WTC11 (cell line): ENCODE results near the gene SELENOW. TPM values are rescaled to one million over a fixed set of nuclear protein-coding genes. Genes with fewer than 3 reads are reported as not detected.

Experiments used
- ATAC-seq: fragments of 200-7000 bp; cut with Tn5 transposase; 2 replicates; pipeline ENCODE4 v1.10.0; 2021; ENCODE audit warnings: mild to moderate bottlenecking, moderate library complexity
- CTCF ChIA-PET: fragments of 300-600 bp; sonication (Branson Sonifier 250); formaldehyde crosslinking; loops from one replicate; lab custom pipeline; 2021; ENCODE audit warnings: antibody characterized with exemption; lab: Charles Lee
- POLR2A ChIA-PET: fragments of 350-600 bp; sonication (Branson Sonifier 250); formaldehyde crosslinking; loops from one replicate; lab custom pipeline; 2021; ENCODE audit warnings: antibody characterized with exemption; lab: Charles Lee
- DNase-seq: peaks from one replicate; pipeline ENCODE4 v3.0.0; 2021; ENCODE audit warnings: low spot score
- H3K27ac Mint-ChIP-seq: 2 replicates; pipeline ENCODE4 v1.8.0; 2021; ENCODE audit warnings: mixed read lengths
- H3K27me3 Mint-ChIP-seq: 2 replicates; pipeline ENCODE4 v1.8.0; 2021; ENCODE audit warnings: low read depth, mild to moderate bottlenecking, moderate library complexity, mixed read lengths
- H3K36me3 Mint-ChIP-seq: 2 replicates; pipeline ENCODE4 v1.8.0; 2021; ENCODE audit warnings: mixed read lengths
- H3K4me1 Mint-ChIP-seq: 2 replicates; pipeline ENCODE4 v1.8.0; 2022; ENCODE audit warnings: mixed read lengths
- H3K4me3 Mint-ChIP-seq: 2 replicates; pipeline ENCODE4 v1.8.0; 2021; ENCODE audit warnings: mild to moderate bottlenecking, moderate library complexity, mixed read lengths
- H3K9me3 Mint-ChIP-seq: 2 replicates; pipeline ENCODE4 v1.8.0; 2021; ENCODE audit warnings: mixed read lengths
- ARID4B ChIP-seq: sonication (generic); formaldehyde crosslinking; IDR thresholded peaks from 2 replicates; pipeline ENCODE4 v1.8.0; 2023; ENCODE audit warnings: missing genetic modification reagents, mild to moderate bottlenecking, borderline replicate concordance
- ATF6 ChIP-seq: sonication (generic); formaldehyde crosslinking; IDR thresholded peaks from 2 replicates; pipeline ENCODE4 v1.8.1; 2023; ENCODE audit warnings: mild to moderate bottlenecking, missing genetic modification reagents
- CREB1 ChIP-seq: sonication (generic); formaldehyde crosslinking; IDR thresholded peaks from 2 replicates; pipeline ENCODE4 v1.8.0; 2023; ENCODE audit warnings: mild to moderate bottlenecking, missing genetic modification reagents
- CREM ChIP-seq: sonication (generic); formaldehyde crosslinking; IDR thresholded peaks from 2 replicates; pipeline ENCODE4 v1.8.1; 2022; ENCODE audit warnings: mild to moderate bottlenecking, missing genetic modification reagents, moderate library complexity
- CTCF ChIP-seq: fragments of 200-600 bp; IDR thresholded peaks from 2 replicates; pipeline ENCODE4 v1.8.0; 2022; ENCODE audit warnings: antibody characterized with exemption
- E2F4 ChIP-seq: sonication (generic); formaldehyde crosslinking; IDR thresholded peaks from 2 replicates; pipeline ENCODE4 v1.8.1; 2022; ENCODE audit warnings: low read depth, mild to moderate bottlenecking, moderate library complexity, missing genetic modification reagents, borderline replicate concordance
- EMX1 ChIP-seq: fragments of 250-450 bp; sonication (Bioruptor Pico); IDR thresholded peaks from 2 replicates; pipeline ENCODE4 v1.8.0; 2021; ENCODE audit warnings: mild to moderate bottlenecking
- ERG ChIP-seq: fragments of 250-450 bp; sonication (Bioruptor Pico); IDR thresholded peaks from 2 replicates; pipeline ENCODE4 v1.8.0; 2021; ENCODE audit warnings: mild to moderate bottlenecking
- ETV6 ChIP-seq: sonication (generic); formaldehyde crosslinking; IDR thresholded peaks from 2 replicates; pipeline ENCODE4 v1.8.1; 2022; ENCODE audit warnings: mild to moderate bottlenecking, missing genetic modification reagents
- FOXP1 ChIP-seq: sonication (generic); formaldehyde crosslinking; IDR thresholded peaks from 2 replicates; pipeline ENCODE4 v1.8.0; 2022; ENCODE audit warnings: missing genetic modification reagents, mild to moderate bottlenecking, moderate library complexity, borderline replicate concordance
- GTF2I ChIP-seq: fragments of 250-450 bp; sonication (Bioruptor Pico); conservative IDR thresholded peaks from 2 replicates; pipeline ENCODE4 v1.4.0; 2021; ENCODE audit warnings: mild to moderate bottlenecking
- HMGA2 ChIP-seq: fragments of 250-450 bp; sonication (Bioruptor Pico); IDR thresholded peaks from 2 replicates; pipeline ENCODE4 v1.4.0; 2021; ENCODE audit warnings: mild to moderate bottlenecking, moderate library complexity
- JAZF1 ChIP-seq: fragments of 250-450 bp; sonication (Bioruptor Pico); IDR thresholded peaks from 2 replicates; pipeline ENCODE4 v1.9.0; 2021; ENCODE audit warnings: moderate library complexity, mild to moderate bottlenecking, inconsistent platforms
- MXD4 ChIP-seq: fragments of 250-450 bp; sonication (Bioruptor Pico); IDR thresholded peaks from 2 replicates; pipeline ENCODE4 v1.8.0; 2021; ENCODE audit warnings: mild to moderate bottlenecking, moderate library complexity, borderline replicate concordance
- NR1H2 ChIP-seq: sonication (generic); formaldehyde crosslinking; IDR thresholded peaks from 2 replicates; pipeline ENCODE4 v1.9.0; 2021; ENCODE audit warnings: mild to moderate bottlenecking, moderate library complexity, missing genetic modification reagents
- SP1 ChIP-seq: sonication (generic); formaldehyde crosslinking; conservative IDR thresholded peaks from 2 replicates; pipeline ENCODE4 v1.8.1; 2022; ENCODE audit warnings: missing genetic modification reagents
- TP53 ChIP-seq: sonication (generic); formaldehyde crosslinking; IDR thresholded peaks from 2 replicates; pipeline ENCODE4 v1.8.1; 2023; ENCODE audit warnings: mild to moderate bottlenecking, missing genetic modification reagents
- ZNF317 ChIP-seq: sonication (generic); formaldehyde crosslinking; IDR thresholded peaks from 2 replicates; pipeline ENCODE4 v1.8.1; 2023; ENCODE audit warnings: low read depth, mild to moderate bottlenecking, moderate library complexity, missing genetic modification reagents, borderline replicate concordance
- ZNF416 ChIP-seq: fragments of 250-450 bp; sonication (Bioruptor Pico); IDR thresholded peaks from 2 replicates; pipeline ENCODE4 v1.9.0; 2021; ENCODE audit warnings: mild to moderate bottlenecking, inconsistent platforms
- ZNF671 ChIP-seq: fragments of 250-450 bp; sonication (Bioruptor Pico); IDR thresholded peaks from 2 replicates; pipeline ENCODE4 v1.8.0; 2021; ENCODE audit warnings: mild to moderate bottlenecking
- total RNA-seq: library from RNA; stranded (reverse); gene quantifications from 3 replicates; pipeline ENCODE4 v1.2.3, GENCODE V29; 2021

The SELENOW gene
- total RNA-seq, 1 experiment from 2014 or later, result 391 TPM

- TF ChIP-seq ETV6 (CRISPR knock-in tag) (no peak), ZNF416 (CRISPR knock-in tag) (no peak), ARID4B (no peak), NR1H2 (CRISPR knock-in tag) (no peak), CTCF (no peak), EMX1 (no peak), JAZF1 (CRISPR knock-in tag) (no peak), ATF6 (no peak)
Observed at GRCh38 chr19:47766670-47767069, 11.8 kb upstream of the SELENOW start (continued).

GRCh38 chr19:47767349-47767748 lies 11.2 kb upstream of the SELENOW start:
- CTCF ChIA-PET, result interaction anchor here (0.6 to 8.5 kb wide), 4 partner anchors 22 to 1673 kb away, joined by 3 to 368 read pairs (median 16); partner anchors contain the start of gene EHD2
- ATAC-seq, result no peak
- TF ChIP-seq CREB1 (CRISPR knock-in tag) (no peak), CREM (CRISPR knock-in tag) (no peak), FOXP1 (CRISPR knock-in tag) (no peak), MXD4 (CRISPR knock-in tag) (no peak), E2F4 (no peak), GTF2I (CRISPR knock-in tag) (no peak), ERG (no peak), SP1 (no peak), ARID4B (no peak), ETV6 (CRISPR knock-in tag) (no peak), ZNF671 (CRISPR knock-in tag) (no peak), ATF6 (no peak), ZNF317 (CRISPR knock-in tag) (no peak), TP53 (CRISPR knock-in tag) (no peak), HMGA2 (CRISPR knock-in tag) (no peak)

More at GRCh38 chr19:47767349-47767748, 11.2 kb upstream of the SELENOW start:
- no peak for DNase-seq
- H3K4me3 Mint-ChIP-seq, result no peak overlapping the region
- peaks cover 26% of the 10 kb centered on the region for H3K4me1 Mint-ChIP-seq
- H3K27ac Mint-ChIP-seq, result no peak overlapping the region
- no peaks in the 10 kb centered on the region for H3K27me3 Mint-ChIP-seq
- H3K36me3 Mint-ChIP-seq, result no peaks in the 10 kb centered on the region
- POLR2A ChIA-PET, result no interaction called here
- H3K9me3 Mint-ChIP-seq, result peaks cover 3% of the 10 kb centered on the region; the same call in 1 of the 2 replicates
